Measurements from ENCODE around the gene FAM180B.
"Not testable (repeated sequence)": the region's sequence is repeated elsewhere in the genome, so short reads cannot be mapped to it uniquely, and the experiment has no call there.

Gene FAM180B

DNA sequence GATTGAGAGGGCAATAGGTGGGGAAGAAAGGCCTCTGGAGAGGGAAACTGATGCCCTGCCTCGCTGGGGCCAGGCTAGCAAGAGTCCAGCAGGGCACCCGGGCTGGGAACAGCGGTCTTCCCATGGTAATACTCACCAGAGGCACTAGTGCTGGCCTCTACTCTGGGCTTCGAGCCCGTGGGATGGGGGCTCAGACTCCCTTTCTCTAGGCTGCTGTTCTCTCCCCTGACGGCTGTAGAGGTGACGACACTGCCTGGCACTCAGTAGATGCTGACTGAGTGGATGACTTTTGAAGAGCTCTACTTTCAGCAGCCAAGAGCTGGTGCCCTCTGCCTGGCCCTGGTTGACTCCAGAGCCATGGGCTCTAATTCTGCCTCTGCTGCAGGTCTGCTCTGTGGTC lies 8.6 kb downstream of the FAM180B start:
- no peak for DNase-seq

- no peak for DNase-seq
These were observed 9.5 kb downstream of the FAM180B start for GRCh38 chr11:47595967-47596366.

DNA sequence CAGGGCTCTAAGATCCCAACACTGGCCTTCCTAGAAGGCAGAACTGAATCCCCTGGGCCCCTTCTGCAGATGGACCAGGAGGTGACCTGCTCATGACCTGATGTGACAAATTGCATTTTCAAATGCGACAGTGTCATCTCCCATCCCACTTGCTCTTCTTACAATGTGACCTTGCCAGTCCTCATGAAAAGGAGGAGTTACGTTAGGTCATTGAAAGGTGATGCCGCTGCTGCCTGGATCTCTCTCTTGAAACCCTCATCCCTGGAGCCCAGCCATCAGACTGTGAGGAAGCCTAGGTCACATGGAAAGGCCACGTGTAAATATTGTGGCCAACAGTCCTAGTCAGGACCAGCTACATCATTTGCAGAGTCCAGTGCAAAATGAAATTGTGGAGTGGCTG lies 13.4 kb downstream of the FAM180B start:
- DNase-seq: no peak

GRCh38 chr11:47603295-47603694 lies 16.8 kb downstream of the FAM180B start:
- DNase-seq: peak; percentile 38

DNA sequence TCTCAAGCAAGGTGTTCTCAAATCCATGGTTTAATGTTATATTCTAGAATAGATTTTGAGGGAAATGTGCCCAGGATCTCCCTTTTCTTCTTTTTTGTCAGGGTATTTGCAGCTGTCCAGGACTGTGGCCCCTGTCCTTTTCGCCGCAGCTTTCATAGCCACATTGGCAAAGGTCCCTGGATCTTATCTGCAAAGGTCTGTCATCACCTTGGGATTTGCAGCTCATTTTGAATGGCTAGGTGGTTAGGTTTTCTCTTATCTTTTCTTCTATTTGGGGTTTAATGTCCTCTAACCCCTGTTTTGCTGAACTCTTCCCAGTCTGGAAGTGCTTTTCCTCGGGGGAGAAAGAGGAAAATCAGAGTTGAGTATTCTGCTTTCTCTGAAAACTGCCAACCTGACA lies 19.4 kb downstream of the FAM180B start:
- DNase-seq: no peak

DNA sequence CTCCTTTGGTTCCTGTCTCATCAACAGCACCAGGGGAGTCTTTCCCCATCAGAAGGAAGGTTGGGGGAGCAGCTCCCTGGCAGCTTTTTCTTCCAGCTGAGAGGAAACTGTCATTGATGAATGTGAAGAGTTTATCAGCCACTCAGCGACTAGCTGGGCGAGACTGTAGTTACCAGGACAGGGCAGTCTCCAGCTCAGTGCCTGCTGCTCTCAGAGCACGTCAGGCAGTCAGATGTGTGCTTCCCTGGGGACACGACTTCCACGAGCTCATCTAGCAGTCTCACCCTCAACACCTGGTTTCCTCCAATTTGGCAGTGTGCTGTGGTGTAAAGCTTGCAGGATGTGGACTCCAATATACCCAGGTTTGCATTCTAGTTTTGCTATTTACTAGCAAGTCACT lies 20.3 kb downstream of the FAM180B start:
- peak; percentile 9 for DNase-seq

DNA sequence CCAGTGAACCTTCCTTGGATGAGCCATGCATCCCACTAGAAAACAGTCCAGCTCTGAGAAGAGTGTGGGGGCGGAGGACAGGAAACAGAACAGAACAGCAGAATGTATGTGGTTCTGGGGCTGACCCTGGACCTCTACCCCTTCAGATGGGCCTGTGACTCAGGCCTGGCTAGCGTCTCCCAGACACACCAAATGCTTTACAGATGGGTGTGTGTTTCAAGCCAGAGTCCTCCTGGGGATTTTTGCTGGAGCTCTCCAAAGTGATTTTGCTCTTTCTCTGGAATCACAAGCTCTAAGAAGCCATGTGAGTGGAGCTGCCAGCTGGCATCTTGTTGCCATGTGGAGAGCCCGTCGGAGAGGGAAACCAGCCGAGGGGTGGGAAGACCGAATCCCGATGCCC lies 20.9 kb downstream of the FAM180B start:
- peak; percentile 66 for DNase-seq

- no peak for DNase-seq
These were observed 23.2 kb downstream of the FAM180B start for GRCh38 chr11:47609675-47610074.

- no peak for DNase-seq
These were observed 24.9 kb downstream of the FAM180B start for GRCh38 chr11:47611348-47611794.

DNA sequence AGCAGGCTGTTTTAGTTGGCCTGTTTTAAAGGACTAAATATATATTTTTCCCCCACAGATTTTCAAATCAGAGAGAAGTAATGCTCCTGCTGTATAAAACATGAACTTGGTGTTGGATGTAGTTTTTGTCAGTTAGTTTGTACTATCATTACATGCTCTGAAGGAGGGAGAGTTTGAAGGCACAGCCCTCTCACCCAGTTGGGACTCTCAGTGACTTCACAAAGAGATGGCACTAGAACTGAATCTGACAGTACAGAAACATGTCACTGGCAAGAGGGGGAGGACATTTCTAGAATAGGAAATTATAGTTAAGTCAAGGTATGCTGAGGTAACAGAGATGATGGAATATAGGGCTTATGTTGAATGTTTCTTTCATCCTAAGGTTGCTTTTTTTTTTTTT lies 28.8 kb downstream of the FAM180B start:
- no peak for DNase-seq

GRCh38 chr11:47616726-47617416 lies 30.4 kb downstream of the FAM180B start:
- peak; percentile 58 for DNase-seq

DNA sequence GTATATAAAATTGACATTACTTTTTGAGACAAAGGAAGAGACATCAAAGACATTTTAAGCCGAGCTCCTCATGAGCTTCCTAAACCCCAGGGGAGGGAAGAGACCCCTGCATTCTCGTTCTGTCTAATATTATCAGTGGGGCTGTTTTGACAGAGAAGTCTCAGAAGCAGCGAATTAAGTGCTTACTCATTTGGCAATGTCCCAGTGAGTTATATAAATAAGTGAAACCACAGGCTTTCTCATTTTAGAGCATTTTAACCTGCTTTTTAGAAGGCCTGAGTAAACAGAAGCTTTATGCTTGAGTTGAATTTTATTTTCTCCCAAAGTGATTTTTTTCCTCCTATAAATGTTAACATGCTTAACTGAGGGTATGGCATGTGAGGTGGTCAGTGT lies 30.9 kb downstream of the FAM180B start:
- DNase-seq: peak; percentile 53

DNA sequence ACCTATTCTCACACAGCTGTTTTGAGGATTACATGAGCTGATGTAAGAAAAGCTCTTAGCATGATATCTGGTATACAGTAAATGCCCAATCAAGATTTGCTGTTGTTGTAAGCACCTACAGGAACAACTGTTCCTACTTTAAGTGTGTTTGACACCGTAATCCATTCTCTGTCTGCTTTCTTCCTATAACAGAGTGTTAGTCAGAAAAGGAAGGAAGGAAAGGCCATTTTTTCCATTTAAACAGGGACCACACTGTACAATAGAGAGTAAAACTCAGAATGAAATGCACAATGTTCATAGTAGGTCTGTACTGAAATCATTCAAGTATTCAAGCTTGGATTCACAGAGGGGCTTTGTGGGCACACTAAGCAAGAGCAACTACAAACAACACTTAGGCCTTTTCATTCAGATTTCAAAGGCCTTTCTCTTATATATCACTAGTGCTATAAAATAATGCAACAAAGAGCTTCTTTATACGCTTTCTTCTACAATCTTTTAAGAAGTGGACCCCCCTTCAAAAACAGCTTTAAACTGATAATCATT lies 34.4 kb downstream of the FAM180B start:
- no peak for DNase-seq

DNA sequence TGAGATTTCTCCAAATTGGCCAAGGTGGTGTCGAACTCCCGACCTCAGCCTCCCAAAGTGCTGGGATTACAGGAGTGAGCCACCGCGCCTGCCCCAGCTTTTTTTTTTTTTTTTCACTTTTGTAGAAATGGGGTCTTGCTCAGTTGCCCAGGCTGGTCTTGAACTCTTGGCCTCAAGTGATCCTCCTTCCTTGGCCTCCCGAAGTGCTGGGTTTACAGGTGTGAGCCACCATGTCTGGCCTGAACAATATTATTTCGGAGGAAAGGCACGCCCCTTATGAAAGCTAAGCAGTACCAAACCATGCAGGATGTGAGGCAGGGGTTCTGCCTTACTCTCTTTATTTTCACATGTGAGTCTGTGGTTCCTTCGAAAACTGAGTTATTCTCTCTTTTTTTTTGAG lies 39.8 kb downstream of the FAM180B start:
- DNase-seq: no peak

DNA sequence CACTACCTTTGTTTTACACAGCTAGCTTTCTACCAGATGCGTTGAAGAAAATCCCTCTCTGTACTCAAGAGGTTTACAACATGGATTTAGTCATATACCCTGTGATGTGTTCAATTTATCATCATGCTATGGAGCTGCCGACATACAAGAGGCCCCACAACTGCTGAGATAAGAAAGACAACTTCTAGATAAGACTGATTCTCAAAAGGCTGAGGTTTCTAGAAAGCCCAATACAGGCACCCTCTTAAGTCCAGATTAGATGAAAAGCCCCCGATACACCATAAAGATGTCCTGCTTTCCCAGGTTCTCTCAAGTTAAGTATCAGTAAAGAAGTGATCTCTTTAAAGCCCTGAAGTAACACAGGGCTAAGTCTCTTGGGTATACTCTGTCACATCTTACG lies 41.5 kb downstream of the FAM180B start:
- no peak for DNase-seq

DNA sequence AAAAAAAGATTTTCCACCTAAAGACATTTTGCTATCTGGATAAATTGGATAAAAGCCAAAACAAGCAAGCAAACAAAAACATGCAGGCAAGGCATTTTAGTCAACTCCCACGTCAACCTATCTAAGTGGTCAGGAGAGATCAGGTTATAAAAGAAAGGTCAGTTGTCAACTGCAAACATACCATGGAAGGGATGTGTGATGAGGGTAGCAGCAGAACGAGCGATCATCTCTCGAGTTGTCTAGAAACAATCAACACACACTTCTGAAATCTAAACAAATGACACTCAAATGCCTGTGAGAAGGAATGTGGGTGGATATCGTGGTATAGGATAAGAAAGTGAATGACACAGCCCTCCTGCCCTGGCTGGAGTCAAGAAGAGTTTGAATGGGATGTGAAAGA lies 45.0 kb downstream of the FAM180B start:
- DNase-seq: no peak

DNA sequence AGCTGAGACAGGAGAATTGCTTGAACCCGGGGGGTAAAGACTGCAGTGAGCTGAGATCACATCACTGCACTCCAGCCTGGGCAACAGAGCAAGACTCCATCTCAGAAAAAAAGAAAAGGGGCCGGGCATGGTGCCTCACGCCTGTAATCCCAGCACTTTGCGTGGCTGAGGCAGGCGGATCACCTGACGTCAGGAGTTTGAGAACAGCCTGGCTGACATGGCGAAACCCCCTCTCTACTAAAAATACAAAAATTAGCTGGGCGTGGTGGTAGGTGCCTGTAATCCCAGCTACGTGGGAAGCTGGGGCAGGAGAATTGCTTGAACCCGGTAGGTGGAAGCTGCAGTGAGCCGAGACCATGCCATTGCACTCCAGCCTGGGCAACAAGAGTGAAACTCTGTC lies 49.9 kb downstream of the FAM180B start:
- not testable (repeated sequence) for DNase-seq
